Embryonic facial prominence (tissue), 1 donor: ENCODE data around the gene BTN1A1.
A peak's percentile ranks its signal among the peaks of the same experiment; 100 is the strongest.
"Not testable (repeated sequence)": the region's sequence is repeated elsewhere in the genome, so short reads cannot be mapped to it uniquely, and the experiment has no call there.

Experiments
- DNase-seq: peaks from one replicate; pipeline ENCODE4 v3.0.0-alpha.2; 2016; ENCODE audit errors: extremely low spot score

Gene BTN1A1

DNA sequence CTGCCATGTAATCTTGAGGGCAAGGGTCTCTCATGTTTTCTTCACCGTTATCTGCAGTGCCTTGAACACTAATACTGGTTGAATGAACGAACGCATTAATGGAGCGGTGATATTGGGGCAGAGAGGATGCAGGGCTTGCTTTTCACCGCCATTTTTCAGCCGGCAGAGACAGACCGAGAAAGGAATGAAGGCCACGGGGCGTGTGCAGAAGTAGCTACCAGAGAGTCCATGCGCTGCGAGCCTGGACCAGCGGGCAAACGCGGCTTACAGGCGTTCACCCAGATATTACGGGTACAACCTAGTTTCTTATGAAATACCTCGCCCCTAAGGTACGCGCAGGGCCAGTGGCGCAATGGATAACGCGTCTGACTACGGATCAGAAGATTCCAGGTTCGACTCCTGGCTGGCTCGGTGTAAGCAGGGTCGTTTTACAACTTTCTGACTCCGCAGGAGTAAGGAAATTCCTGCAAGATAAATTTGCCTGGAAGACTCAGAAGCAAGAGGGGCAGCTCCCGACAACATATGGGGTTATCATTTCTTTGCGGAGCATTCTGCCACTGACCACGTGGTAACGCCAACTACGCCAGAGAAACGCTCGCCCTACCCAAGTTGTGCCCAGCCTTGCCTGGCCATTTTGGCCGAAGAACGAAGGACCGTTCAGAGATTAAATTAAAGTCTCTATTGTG is 37.2 kb downstream of the BTN1A1 start:
- DNase-seq, result peak; percentile 88

DNA sequence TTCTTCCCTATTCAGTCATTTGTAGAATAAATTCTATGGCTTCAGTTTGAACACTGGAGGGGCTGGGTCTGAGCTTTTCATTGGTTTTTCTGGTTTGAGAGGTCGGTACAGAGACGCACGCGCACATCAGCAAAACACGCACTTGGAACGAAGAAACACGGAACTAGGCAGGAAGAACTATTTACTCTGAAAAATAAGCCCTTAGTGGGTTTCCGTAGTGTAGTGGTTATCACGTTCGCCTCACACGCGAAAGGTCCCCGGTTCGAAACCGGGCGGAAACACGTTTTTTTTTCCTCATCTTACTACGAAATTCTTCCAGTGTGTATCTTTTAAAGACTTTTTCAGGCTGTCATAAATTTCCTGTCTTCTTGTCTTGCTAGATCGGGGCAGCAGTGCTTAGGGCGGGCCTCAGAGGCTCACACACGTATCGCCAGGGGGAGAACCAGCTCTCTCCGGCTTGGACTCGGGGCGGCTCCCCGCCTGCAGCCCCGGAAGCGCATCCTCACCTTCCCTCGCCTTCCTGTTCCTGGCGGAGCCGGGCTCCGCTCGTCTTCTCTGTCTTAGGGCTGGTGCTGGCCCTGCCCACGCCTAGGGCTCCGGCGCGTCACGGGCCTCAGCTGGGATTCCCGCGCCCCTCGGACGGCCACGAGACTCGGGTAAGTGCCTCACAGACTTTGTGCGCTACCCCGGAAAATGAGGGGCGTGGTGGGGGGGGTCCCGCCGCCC is 37.9 kb downstream of the BTN1A1 start, which contains the start of gene HMGN4:
Gene HMGN4, plus strand, starts transcription at position 521 of the 726 bp plus-strand sequence. CDS start 6,841 bp downstream, outside the sequence.
- DNase-seq, result peak; percentile 89

DNA sequence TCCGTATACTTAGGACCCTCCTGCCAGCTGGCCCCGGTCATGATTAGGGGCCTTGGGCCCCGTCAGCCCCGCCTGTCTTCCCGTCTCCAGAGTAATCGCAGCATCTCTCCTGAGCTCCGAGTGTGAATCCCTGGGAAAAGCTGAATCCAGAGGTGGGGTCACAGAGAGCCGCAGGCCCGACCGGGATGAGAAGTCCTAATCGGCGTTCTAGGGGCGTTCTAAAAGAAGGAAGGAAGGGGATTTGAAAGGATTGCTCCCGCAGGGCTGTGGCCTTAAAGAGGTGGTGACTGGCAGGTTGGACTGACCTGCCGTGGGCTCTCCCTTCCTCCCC is 38.4 kb downstream of the BTN1A1 start:
- DNase-seq, result no peak

DNA sequence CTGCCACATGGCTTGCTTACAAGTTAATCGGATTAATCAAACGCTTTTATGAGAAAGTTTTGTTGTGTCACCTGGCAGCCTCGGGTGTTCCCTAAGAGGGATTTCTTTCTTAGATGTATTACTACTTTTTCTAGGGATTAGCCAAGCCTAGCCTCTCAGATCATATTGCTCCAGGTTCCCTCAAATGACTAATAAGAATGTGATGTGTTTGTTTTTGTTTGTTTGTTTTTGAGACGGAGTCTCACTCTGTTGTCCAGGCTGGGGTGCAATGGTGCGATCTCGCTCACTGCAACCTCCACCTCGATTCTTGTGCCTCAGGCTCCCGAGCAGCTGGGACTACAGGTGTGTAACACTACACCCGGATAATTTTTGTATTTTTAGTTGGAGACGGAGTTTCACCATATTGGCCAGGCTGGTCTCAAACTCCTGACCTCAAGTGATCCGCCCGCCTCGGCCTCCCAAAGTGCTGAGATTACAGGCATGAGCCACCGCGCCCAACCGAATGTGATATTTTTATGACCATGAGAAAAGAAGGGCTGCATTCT is 39.0 kb downstream of the BTN1A1 start:
- no peak for DNase-seq

DNA sequence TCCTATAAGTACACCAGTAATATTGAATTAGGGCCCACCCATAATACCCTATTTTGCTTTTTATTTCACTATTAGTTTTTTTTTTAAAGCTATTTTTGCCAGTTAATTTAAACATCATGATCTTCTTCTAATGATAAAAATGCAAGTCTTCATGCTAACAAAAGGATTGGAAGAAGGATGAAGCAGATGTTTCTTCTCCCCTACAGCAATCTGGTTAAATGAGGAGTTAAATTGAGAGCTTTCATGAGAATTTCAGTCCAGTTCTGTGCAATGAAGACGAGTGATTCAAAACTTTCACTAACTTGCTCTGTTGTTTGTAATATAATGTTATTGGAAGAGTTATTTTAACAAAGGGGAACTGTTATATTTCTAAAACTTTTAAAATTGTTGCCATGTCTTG is 41.5 kb downstream of the BTN1A1 start:
- no peak for DNase-seq

DNA sequence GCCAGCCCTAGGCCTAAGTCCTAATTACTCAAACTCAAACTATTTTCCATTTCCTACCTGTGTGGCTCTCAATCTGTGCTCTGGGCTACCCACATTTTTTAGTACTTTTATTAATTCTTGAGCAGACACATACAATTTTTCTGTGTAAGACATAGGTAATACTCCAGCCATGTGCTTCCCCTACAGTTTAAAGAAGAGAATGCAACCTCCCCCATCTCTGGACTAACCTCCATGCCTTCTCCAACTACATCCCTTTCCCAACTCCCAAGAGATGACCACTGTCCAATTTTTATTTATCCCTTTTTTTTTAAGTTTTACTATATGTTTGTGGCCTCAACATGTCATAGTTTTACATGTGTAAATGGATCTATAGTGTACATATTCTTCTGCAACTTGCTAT is 43.9 kb downstream of the BTN1A1 start:
- DNase-seq, result no peak

DNA sequence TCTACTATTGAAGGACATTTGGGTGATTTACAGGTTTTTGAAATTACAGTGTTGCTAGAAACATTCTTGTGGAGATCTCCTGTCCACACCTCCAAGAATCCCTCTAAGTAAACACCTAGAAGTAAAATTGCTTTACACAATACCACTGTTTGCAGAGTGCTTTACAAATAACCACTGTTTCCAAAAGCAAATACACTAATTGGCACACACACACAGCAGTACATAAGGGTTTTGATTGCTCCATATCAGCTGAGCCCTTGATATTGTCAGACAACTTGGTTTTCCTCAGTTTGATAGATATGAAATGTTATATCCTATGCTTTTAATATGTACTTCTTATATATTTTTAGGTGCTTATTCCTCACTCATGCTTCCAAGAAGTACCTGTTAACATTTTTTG is 44.4 kb downstream of the BTN1A1 start:
- DNase-seq, result no peak

DNA sequence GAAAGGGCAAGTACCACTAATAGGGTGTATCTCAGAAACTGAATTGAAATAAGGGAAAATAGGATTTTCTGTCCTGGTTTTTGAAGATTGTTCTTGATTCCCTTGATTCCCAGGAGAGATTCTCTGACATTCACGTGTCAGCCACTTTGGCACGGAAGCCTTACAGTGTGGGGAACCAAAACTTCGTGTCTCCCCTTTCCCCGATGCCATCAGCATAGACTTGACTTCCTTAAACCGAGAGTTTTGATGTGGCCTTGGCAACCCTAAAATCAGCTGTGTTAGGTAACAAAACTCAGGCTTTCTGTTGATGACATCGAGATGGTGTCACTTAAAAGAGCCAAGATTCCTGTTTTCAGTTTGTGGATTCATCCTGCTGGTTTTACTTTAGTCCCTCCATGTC is 45.5 kb downstream of the BTN1A1 start:
- no peak for DNase-seq

DNA sequence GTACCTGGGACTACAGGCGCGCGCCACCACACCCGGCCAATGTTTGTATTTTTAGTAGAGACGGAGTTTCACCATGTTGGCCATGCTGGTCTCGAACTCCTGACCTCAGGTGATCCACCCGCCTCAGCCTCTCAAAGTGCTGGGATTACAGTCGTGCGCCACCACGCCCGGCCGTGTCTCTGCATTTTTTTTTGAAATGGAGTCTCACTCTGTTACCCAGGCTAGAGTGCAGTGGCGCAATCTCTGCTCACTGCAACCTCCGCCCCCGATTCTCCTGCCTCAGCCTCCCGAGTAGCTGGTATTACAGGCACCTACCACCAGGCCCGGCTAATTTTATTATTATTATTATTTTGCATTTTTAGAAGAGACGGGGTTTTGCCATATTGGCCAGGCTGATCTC is 47.3 kb downstream of the BTN1A1 start:
- DNase-seq, result not testable (repeated sequence)

DNA sequence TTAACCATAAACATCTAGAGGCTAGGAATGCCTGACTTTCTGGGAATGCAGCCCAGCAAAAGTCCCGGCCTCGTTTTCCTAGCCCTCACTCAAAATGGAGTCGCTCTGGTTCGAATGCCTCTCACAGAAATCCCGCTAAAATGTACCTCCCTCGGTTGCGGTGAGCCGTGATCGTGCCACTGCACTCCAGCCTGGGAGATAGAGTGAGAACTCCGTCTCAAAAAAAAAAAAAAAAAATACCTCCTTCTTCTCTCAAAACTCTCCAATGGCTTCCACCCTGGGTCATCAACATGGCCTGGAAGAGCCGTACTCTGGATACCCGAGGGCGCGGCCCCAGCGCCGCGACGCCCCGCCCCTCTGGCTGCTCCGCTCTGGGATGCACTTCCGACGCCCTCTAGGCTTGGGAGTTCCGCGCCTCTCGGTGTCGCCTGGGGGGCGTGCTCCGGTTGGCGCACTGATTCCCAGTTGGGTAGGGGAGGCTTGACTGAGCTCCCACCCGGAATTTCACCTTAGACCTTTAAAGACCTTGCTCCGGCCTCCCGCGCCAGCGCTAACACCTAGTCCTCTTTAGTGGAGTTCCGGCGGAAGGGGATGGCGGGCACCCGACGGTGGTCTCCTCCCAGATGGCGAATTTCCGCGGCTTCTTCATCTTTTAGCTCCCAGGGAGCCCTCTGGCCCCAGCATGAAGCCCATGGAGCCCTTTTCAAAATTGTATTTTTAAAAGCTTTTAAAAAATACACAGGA is 50.3 kb downstream of the BTN1A1 start:
- no peak for DNase-seq

DNA sequence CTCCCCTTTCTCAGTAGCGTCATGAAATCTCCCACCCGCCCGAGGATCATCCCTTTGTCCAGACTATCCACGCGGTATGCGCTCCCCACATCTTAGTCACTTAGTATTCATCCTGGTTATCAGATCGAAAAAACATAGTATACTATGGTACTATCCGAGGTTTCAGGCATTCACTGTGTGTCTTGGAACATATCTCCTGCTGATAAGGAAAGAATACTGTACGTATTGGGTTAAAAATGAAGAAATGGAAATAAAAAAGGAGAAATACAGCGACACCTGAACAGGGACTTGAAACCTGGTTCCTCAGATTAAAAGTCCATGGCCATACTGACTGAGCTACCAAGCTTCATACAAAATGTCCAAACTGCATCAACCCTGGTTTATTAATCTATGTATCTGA is 52.1 kb downstream of the BTN1A1 start:
- DNase-seq, result no peak

DNA sequence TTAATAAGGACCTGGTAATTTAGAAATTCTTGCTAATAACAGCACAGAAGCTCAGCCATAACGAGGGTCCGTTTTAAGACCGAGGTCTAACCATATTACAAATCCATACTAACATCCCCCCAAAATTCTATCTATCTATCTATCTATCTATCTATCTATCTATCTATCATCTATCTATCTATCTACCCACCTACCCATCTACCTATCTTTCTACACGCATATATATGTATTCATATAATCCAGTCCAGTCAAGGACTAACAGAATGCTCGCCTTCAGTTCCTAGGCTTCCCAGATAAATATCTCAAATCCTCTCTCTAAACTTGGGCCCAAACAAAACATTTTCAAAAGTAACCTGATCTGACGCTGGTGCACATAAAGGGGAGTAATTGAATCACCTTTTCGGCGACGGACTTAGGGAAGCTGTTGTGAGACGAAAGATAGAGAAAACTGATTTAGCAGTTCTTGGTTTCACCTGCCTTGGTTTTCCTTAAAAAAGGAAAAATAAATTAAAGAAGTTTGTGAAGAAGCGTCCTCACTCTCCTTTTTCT is 52.6 kb downstream of the BTN1A1 start:
- DNase-seq, result no peak

DNA sequence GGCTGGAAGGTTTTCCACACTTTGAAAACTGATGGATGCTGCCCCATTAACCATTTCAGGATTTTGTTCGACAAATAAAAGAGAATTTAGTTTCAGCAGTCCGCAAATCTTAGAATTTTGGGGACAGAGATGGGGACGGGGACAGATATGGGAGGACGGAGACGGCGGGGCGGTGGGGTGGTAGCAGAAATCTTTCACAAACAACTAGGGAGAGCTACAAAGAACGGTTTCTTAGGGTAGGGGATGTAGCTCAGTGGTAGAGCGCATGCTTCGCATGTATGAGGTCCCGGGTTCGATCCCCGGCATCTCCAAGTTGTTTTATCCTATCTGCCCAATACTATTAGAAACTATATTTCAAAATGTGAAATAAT is 53.1 kb downstream of the BTN1A1 start:
- peak; percentile 76 for DNase-seq

DNA sequence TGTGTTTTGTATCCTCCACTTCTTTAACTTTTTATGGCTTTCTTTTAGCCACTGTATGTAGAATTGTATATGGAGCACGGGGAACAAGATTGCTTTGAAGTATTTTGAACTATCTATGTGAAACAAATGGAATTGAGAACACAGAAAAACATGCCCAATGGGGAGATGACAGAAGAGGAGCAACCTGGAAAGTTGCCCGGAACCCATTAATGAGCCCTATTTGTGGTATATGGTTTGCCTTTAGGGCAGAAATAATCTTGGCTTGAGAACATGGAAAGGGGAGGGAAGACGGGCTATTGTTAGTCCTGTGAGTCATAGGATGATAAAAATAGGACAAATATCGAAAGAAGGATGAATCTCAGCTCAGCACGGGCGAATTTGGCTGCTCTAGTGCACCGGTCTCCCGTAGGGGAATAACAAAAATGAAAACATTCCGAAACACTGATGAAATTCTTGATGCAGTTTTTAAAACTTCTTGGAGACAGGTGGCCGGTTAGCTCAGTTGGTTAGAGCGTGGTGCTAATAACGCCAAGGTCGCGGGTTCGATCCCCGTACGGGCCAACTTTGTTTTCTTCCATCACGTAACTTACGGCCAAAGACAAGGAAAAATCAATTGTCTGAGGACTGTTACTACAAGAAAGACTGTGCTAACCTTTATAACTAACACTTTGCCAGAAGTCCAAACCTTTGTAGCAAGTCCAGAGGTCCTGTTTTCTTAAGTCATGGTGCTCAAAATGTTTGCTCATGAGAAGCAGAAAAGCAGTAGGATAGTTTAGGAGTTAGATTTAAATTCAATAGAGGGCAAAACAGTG is 53.7 kb downstream of the BTN1A1 start:
- DNase-seq, result peak; percentile 69

DNA sequence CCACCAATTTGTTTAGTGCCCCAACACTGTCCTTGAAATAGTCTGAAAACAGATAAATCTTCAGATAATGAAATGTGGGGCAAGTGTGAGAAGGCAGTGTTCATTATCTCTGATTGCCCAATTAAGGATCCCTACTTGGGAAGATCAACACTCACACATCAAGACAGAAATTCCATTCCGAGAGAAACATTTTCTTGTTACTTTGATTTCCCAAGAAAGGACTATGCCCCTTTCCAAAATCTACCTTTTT is 54.3 kb downstream of the BTN1A1 start:
- no peak for DNase-seq

DNA sequence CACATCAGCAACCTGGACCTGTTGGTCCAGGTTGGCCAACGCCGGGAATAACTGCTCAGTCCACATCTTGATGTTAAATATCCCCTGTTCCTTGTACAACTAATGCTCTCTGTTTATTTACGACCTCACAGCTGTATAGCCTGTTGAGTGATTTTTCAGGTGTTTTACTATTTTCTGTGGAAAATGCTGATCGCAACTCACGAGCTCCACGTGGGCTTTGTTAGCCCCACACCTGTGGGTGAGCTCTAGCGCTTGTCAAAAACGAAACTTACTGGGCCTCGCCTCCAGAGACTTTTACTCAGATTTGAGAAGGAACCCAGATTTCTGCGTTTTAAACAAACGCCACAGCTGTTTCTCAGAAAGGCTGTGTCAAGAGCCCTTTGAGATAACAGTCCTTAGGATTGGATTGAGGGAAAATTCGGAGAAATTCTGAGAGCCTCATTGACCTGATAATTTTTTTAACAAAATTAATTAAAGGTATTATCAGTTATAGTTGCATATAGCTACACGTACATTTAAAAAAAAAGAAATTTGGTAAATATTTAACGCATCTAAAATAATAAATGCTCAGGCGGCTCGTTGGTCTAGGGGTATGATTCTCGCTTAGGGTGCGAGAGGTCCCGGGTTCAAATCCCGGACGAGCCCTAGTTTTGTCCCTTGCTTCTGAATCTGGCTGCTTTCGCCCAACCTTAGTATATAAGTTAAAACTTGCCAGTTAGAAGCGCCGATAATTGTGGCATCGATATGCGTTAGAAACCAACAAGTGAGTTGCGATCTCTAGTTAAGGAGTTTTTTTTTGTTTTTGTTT is 54.8 kb downstream of the BTN1A1 start:
- no peak for DNase-seq

DNA sequence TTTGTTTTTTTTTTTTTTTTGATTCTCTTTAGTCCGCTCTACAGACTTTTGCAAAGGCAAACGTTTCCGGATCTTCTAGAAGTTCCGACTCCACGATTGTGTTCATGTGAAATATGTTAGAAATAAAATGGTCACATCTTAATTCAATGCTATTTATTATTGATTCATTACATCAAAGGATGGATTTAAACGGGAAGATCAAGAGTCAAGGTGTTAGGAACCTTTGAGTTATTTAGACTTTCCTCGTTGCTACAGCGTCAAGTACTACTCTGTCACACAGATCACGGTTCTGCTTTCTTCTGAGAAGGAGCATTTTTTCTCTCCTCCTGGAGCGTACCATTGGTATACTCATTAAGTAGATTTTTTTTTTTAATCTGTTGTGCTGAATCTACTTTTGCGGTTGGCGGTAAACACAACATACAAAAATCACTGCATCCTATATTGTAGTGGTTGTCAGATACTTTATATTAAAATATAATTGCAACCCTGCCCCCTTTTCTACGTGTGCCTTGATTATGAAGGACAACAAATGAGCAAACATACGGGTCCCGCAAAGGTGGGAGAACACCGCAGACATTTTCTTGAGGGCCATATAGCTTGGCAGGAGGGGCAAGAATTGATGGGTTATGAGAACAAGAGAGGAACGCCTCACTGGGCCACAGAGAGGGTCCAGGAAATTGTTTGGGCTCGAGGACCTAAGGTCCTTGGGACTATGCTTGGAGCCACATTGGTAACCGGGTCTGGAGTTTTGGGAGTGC is 55.6 kb downstream of the BTN1A1 start:
- DNase-seq, result no peak

DNA sequence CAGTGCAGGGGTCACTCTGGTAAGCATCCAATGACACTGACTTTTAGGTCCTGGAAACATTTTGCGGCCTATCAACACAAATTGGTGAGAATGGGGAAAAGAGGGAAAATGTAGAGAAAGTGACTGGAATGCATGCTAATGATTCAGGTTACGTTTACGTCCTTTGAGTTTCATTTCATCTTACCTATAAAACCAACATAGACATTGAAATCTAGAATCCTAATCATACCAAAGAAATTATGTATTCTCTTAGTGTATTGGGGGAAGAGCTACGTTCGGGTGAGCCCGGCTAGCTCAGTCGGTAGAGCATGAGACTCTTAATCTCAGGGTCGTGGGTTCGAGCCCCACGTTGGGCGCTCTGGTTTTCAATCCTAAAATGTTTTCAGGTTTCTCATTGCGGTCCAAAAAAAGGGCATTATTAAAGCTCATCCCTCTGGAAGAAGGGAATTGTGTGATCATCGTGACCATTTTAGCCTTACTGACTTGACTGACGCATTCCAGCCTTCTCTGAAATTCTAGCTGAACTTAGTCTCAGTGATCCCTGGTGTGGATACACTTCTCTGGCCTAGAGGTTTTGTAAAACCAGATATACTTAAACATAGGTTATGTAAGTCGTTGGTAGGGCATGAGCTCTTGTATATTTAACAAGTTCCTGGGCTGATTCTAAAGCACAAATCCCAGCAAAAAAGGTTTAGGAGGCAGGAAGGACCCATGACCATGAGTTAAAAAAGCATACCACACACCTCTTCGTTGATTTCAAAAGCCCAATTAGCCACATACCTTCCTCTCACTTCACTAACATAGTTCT is 56.4 kb downstream of the BTN1A1 start:
- DNase-seq, result no peak
